Measurements from ENCODE around the gene PNPLA6.

Gene PNPLA6

GRCh38 chr19:7522072-7522922, 13.2 kb upstream of the PNPLA6 start, which contains the start of gene MCOLN1:
TSS of gene MCOLN1 (plus strand) at chr19:7522624. CDS start at chr19:7522751, 127 bp downstream.
- TF ChIP-seq ZNF274 (IDR thresholded peaks at IDR 0.05; ENCODE audit: low read depth, low read length) = no peak
- peak within 1 kb of the TSS; percentile 87 for H3K4me3 ChIP-seq (ENCODE audit: low read length)

DNA sequence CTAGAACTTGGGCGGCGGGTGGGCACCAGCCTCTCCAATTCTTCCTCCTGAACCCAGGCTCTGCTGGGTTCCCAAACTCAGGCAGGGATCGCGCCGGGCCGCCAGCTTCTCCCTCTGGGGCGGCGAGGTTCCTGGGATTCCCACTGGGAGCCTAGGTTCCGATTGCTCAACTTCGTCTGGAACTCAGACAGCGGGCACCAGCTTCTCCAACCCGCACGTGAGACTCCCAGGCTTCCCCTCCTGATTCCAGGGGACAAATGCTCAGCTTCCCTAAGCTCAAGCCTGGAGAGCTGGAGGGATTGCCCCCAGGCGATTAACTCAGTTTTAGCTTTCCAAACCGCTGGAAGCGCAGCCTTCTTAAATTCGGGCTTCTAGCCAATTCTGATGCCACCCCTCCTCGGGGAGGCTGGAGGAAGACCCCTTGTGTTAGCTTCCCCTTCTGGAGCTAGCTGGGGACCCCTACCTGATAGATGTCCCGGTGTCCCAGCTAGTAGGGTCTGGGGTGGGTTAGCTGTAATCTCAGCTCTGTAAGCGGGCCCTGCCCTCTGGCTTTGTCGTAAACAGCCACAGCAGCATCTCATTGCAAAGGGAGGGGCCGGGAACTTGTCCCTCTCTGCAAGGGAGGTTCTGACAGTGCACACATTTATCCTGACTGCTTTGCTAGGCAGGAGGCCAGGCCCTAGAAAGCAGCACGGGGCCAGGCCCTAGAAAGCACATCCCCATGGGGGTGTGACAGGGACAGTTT, 12.4 kb upstream of the PNPLA6 start:
- H3K4me3 ChIP-seq (ENCODE audit: low read length) = peak overlapping the region; percentile 87
- TF ChIP-seq ZNF274 (IDR thresholded peaks at IDR 0.05; ENCODE audit: low read depth, low read length) = no peak

DNA sequence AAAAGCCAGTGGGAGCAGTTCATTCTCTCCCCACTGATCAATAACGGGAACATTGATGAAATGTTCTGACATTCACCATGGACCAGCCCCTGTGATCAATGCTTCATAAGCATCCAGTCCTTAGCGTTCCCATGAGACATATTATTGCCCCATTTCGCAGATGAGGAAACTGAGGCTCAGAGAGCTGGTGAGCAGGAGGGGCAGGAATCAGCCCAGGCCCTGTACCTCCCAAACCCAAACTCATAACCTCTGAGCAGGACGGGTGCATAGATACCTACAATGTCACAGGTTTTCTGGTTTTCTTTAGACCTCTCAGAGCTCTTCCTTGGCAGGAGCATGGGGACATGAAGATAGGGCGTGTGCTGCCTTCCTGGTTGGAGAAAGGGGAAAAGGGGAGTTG, 11.0 kb upstream of the PNPLA6 start:
- H3K4me3 ChIP-seq (ENCODE audit: low read length) = no peak overlapping the region
- TF ChIP-seq ZNF274 (IDR thresholded peaks at IDR 0.05; ENCODE audit: low read depth, low read length) = no peak

GRCh38 chr19:7524992-7525739, 10.4 kb upstream of the PNPLA6 start:
- no peak overlapping the region for H3K4me3 ChIP-seq (ENCODE audit: low read length)
- no peak for TF ChIP-seq ZNF274 (IDR thresholded peaks at IDR 0.05; ENCODE audit: low read depth, low read length)

DNA sequence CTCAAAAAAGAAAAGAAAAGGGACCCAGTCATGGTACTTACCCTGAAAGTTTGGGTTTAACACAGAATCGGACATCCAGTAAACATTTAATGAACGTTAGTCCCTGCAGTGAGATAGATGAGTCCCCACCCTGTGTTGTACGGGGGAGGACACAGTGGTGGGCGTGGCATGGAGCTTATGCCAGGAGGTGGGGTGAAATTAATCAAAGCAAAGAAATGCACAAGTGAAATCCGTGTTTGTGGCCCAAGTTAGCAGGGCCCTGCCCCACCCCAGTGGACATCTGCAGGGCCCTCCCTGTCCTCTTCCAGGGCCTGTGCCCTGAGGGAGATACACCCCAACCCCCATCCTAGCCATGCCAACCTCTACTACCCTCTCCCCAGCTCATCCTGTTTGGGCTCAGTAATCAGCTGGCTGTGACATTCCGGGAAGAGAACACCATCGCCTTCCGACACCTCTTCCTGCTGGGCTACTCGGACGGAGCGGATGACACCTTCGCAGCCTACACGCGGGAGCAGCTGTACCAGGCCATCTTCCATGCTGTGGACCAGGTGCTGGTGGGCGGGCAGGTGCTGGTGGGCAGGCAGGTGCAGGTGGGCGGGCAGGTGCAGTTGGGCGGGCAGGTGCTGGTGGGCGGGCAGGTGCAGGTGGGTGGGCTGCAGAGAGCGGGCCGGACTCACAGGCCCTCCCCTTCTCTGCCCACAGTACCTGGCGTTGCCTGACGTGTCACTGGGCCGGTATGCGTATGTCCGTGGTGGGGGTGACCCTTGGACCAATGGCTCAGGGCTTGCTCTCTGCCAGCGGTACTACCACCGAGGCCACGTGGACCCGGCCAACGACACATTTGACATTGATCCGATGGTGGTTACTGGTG, 9.2 kb upstream of the PNPLA6 start:
- TF ChIP-seq ZNF274 (IDR thresholded peaks at IDR 0.05; ENCODE audit: low read depth, low read length) = no peak

DNA sequence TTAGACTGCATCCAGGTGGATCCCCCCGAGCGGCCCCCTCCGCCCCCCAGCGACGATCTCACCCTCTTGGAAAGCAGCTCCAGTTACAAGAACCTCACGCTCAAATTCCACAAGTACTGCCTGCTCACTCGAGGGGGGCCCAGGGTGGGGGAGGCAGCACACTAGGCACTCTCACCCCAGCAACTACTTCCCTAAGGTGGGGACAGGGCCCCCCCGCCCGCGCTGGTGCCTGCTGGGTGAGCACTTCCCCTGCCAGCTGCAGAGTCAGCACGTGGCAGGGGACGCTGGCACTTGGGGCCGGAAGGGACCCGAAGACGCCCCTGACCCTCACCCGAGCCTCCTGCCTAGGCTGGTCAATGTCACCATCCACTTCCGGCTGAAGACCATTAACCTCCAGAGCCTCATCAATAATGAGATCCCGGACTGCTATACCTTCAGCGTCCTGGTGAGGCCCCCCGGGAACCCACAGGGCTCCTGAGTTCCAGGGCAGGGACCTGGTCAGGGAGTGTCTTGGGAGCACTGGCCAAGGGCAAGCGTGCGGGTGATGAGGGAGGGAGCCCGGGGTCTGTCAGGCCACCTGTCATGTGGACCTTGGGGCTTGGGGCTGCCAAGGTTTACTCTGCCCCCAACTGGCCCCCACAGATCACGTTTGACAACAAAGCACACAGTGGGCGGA, 7.9 kb upstream of the PNPLA6 start:
- no peak overlapping the region for H3K4me3 ChIP-seq (ENCODE audit: low read length)
- TF ChIP-seq ZNF274 (IDR thresholded peaks at IDR 0.05; ENCODE audit: low read depth, low read length) = no peak

More for the DNA sequence above, 9.2 kb upstream of the PNPLA6 start:
- no peak overlapping the region for H3K4me3 ChIP-seq (ENCODE audit: low read length)

DNA sequence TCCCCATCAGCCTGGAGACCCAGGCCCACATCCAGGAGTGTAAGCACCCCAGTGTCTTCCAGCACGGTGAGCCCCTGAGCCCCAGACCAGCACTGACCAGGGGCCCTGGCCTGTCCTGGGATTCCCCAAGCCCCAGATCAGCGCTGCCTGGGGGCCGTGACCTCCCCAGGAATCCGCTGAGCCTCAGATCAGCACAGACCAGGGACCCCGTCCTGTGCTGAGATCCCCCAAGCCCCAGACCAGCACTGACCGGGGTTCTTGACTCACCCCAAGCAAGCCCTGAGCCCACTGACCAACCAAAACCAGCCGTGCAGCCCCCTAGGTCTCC, 7.4 kb upstream of the PNPLA6 start:
- H3K4me3 ChIP-seq (ENCODE audit: low read length) = no peak overlapping the region
- no peak for TF ChIP-seq ZNF274 (IDR thresholded peaks at IDR 0.05; ENCODE audit: low read depth, low read length)

GRCh38 chr19:7528522-7529245, 6.8 kb upstream of the PNPLA6 start:
- TF ChIP-seq ZNF274 (IDR thresholded peaks at IDR 0.05; ENCODE audit: low read depth, low read length) = no peak
- no peak overlapping the region for H3K4me3 ChIP-seq (ENCODE audit: low read length)

DNA sequence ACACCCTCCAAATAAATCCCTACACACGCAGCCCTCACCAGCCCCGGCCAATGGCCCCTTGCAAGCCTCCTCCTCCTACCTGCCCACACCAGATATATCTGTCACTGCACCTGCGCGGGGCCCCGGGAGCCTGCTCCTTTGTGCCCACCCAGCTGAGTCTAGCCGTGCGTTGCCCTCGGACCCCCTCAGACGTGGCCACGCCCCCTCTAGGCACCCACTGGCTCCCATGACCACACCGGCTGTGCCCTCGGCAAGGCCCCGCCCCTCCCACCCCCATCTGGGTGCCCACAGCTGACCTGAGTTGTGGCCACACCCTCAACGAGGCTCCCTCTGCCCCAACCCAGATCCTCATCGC, 6.3 kb upstream of the PNPLA6 start:
- no peak overlapping the region for H3K4me3 ChIP-seq (ENCODE audit: low read length)
- TF ChIP-seq ZNF274 (IDR thresholded peaks at IDR 0.05; ENCODE audit: low read depth, low read length) = no peak

- no peak for TF ChIP-seq ZNF274 (IDR thresholded peaks at IDR 0.05; ENCODE audit: low read depth, low read length)
These were observed 5.7 kb upstream of the PNPLA6 start for GRCh38 chr19:7529610-7530490.

DNA sequence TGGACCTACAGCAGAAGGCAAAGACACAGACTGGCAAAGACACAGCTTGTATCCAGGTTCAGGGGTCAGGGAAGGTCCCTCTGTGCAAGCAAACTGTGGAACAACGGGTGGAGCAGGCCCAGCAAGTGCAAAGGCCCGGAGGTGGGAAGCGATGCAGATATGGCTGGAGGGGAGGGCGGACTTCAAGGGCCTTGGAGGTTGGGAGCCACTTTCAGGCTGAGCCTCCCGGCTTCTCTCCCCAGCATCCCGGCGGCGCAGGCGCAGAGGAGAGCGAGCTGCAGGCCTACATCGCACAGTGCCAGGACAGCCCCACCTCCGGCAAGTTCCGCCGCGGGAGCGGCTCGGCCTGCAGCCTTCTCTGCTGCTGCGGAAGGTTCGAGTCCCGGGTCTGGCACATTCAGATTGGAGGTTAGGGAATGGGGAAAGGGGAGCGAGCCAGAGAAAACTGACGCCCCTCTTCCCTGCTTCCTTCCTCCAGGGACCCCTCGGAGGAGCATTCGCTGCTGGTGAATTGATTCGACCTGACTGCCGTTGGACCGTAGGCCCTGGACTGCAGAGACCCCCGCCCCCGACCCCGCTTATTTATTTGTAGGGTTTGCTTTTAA, 2.1 kb upstream of the PNPLA6 start:
- TF ChIP-seq ZNF274 (IDR thresholded peaks at IDR 0.05; ENCODE audit: low read depth, low read length) = no peak
- peak overlapping the region; percentile 44; the same call in 1 of the 2 replicates for H3K4me3 ChIP-seq (ENCODE audit: low read length)

More at GRCh38 chr19:7529610-7530490, 5.7 kb upstream of the PNPLA6 start:
- H3K4me3 ChIP-seq (ENCODE audit: low read length) = no peak overlapping the region
